ENCODE data around the gene PEAR1. TPM values are rescaled to one million over a fixed set of nuclear protein-coding genes. Genes with fewer than 3 reads are reported as not detected.
A peak's percentile ranks its signal among the peaks of the same experiment; 100 is the strongest.

PEAR1 gene
- total RNA-seq, 2 experiments from 2014 or later: not detected

GRCh38 chr1:156869455-156869854 lies 24.1 kb upstream of the PEAR1 start:
- Mint-ChIP-seq H3K4me1 (peaks cover 27% of the 10 kb centered on the region), H3K4me3 (no peak overlapping the region), H3K9me3 (ENCODE audit: low read depth) (no peaks in the 10 kb centered on the region), H3K27me3 (no peaks in the 10 kb centered on the region), H3K27ac (peak overlapping the region; percentile 31), H3K36me3 (ENCODE audit: low read depth) (no peaks in the 10 kb centered on the region)
- no peak for DNase-seq
- CTCF ChIA-PET: interaction anchor here (0.6 to 1.9 kb wide), 4 partner anchors 16 to 143 kb away, joined by 3 to 8 read pairs (median 4); no protein-coding TSS in a partner anchor
- intact Hi-C loops (cut with DNase I, micrococcal nuclease): no loop called here
- POLR2A ChIA-PET: no interaction called here
- ATAC-seq: no peak

- no peak for ATAC-seq
- POLR2A ChIA-PET: no interaction called here
- intact Hi-C loops (cut with DNase I, micrococcal nuclease): no loop called here
Measured at GRCh38 chr1:156873659-156874058, 19.9 kb upstream of the PEAR1 start.

GRCh38 chr1:156874142-156874541 lies 19.4 kb upstream of the PEAR1 start:
- peaks cover 13% of the 10 kb centered on the region for H3K4me1 Mint-ChIP-seq

More at GRCh38 chr1:156873659-156874058, 19.9 kb upstream of the PEAR1 start:
- peaks cover 4% of the 10 kb centered on the region for H3K27me3 Mint-ChIP-seq
- H3K4me1 Mint-ChIP-seq: peaks cover 13% of the 10 kb centered on the region
- CTCF ChIA-PET: interaction anchor here (0.6 to 1.2 kb wide), 5 partner anchors 13 to 68 kb away, joined by 3 to 5 read pairs (median 3); partner anchors contain the start of gene NTRK1
- no peak overlapping the region for H3K4me3 Mint-ChIP-seq
- no peaks in the 10 kb centered on the region for H3K36me3 Mint-ChIP-seq (ENCODE audit: low read depth)
- no peak overlapping the region for H3K27ac Mint-ChIP-seq
- no peak for DNase-seq
- no peaks in the 10 kb centered on the region for H3K9me3 Mint-ChIP-seq (ENCODE audit: low read depth)

GRCh38 chr1:156874572-156875340 lies 18.8 kb upstream of the PEAR1 start:
- ATAC-seq (no peak), DNase-seq (no peak)
- no peak overlapping the region for H3K27ac Mint-ChIP-seq
- intact Hi-C loops (cut with DNase I, micrococcal nuclease): no loop called here
- H3K9me3 Mint-ChIP-seq (ENCODE audit: low read depth): no peaks in the 10 kb centered on the region
- ChIA-PET POLR2A (no interaction called here), CTCF (interaction anchor here (1.0 to 3.6 kb wide), 2 partner anchors 15 to 185 kb away, joined by 4 to 12 read pairs; no protein-coding TSS in a partner anchor)
- peaks cover 4% of the 10 kb centered on the region for H3K27me3 Mint-ChIP-seq
- H3K4me3 Mint-ChIP-seq: no peak overlapping the region
- H3K4me1 Mint-ChIP-seq: peaks cover 13% of the 10 kb centered on the region
- H3K36me3 Mint-ChIP-seq (ENCODE audit: low read depth): no peaks in the 10 kb centered on the region

More at GRCh38 chr1:156874142-156874541, 19.4 kb upstream of the PEAR1 start:
- CTCF ChIA-PET: interaction anchor here (0.6 kb wide), 1 partner anchor 67 kb away, joined by 3 read pairs; no protein-coding TSS in a partner anchor
- intact Hi-C loops (cut with DNase I, micrococcal nuclease): no loop called here
- DNase-seq (no peak), ATAC-seq (no peak)
- H3K4me3 Mint-ChIP-seq: no peak overlapping the region
- POLR2A ChIA-PET: no interaction called here
- H3K27me3 Mint-ChIP-seq: peaks cover 4% of the 10 kb centered on the region
- H3K36me3 Mint-ChIP-seq (ENCODE audit: low read depth): no peaks in the 10 kb centered on the region
- H3K9me3 Mint-ChIP-seq (ENCODE audit: low read depth): no peaks in the 10 kb centered on the region
- H3K27ac Mint-ChIP-seq: no peak overlapping the region

GRCh38 chr1:156875341-156875615 lies 18.2 kb upstream of the PEAR1 start:
- POLR2A ChIA-PET: no interaction called here
- H3K4me1 Mint-ChIP-seq: peaks cover 9% of the 10 kb centered on the region
- DNase-seq (no peak), ATAC-seq (no peak)
- CTCF ChIA-PET: interaction anchor here (1.0 to 3.6 kb wide), 2 partner anchors 15 to 186 kb away, joined by 4 to 12 read pairs; no protein-coding TSS in a partner anchor
- H3K27ac Mint-ChIP-seq: no peak overlapping the region
- H3K9me3 Mint-ChIP-seq (ENCODE audit: low read depth): no peaks in the 10 kb centered on the region
- no peak overlapping the region for H3K4me3 Mint-ChIP-seq
- no peaks in the 10 kb centered on the region for H3K36me3 Mint-ChIP-seq (ENCODE audit: low read depth)
- H3K27me3 Mint-ChIP-seq: peaks cover 4% of the 10 kb centered on the region
- intact Hi-C loops (cut with DNase I, micrococcal nuclease): no loop called here

GRCh38 chr1:156876281-156876680 lies 17.2 kb upstream of the PEAR1 start:
- H3K9me3 Mint-ChIP-seq (ENCODE audit: low read depth): no peaks in the 10 kb centered on the region
- ChIA-PET POLR2A (no interaction called here), CTCF (interaction anchor here (1.1 to 3.6 kb wide), 2 partner anchors 9 to 14 kb away, joined by 4 to 12 read pairs; no protein-coding TSS in a partner anchor)
- H3K27ac Mint-ChIP-seq: no peak overlapping the region
- H3K4me1 Mint-ChIP-seq: no peaks in the 10 kb centered on the region
- H3K4me3 Mint-ChIP-seq: no peak overlapping the region
- H3K27me3 Mint-ChIP-seq: peaks cover 6% of the 10 kb centered on the region
- intact Hi-C loops (cut with DNase I, micrococcal nuclease): no loop called here
- no peaks in the 10 kb centered on the region for H3K36me3 Mint-ChIP-seq (ENCODE audit: low read depth)
- DNase-seq (no peak), ATAC-seq (no peak)

GRCh38 chr1:156877433-156878170 lies 15.9 kb upstream of the PEAR1 start:
- intact Hi-C loops (cut with DNase I, micrococcal nuclease): no loop called here
- ATAC-seq (no peak), DNase-seq (no peak)
- Mint-ChIP-seq H3K27ac (no peak overlapping the region), H3K9me3 (ENCODE audit: low read depth) (no peaks in the 10 kb centered on the region), H3K4me3 (no peak overlapping the region), H3K27me3 (peaks cover 8% of the 10 kb centered on the region), H3K4me1 (no peaks in the 10 kb centered on the region), H3K36me3 (ENCODE audit: low read depth) (no peaks in the 10 kb centered on the region)
- CTCF ChIA-PET: interaction anchor here (1.5 to 3.6 kb wide), 2 partner anchors 10 to 12 kb away, joined by 3 to 12 read pairs; no protein-coding TSS in a partner anchor
- POLR2A ChIA-PET: no interaction called here

- ATAC-seq: no peak
- DNase-seq: no peak
- Mint-ChIP-seq H3K4me1 (no peaks in the 10 kb centered on the region), H3K36me3 (ENCODE audit: low read depth) (no peaks in the 10 kb centered on the region), H3K9me3 (ENCODE audit: low read depth) (no peaks in the 10 kb centered on the region), H3K27ac (no peak overlapping the region), H3K4me3 (no peak overlapping the region), H3K27me3 (peaks cover 8% of the 10 kb centered on the region)
- intact Hi-C loops (cut with DNase I, micrococcal nuclease): no loop called here
- ChIA-PET CTCF (interaction anchor here (0.7 kb wide), 1 partner anchor 21 kb away, joined by 3 read pairs; the partner anchor contains the start of gene INSRR), POLR2A (interaction anchor here (0.7 kb wide), 1 partner anchor 9 kb away, joined by 5 read pairs; no protein-coding TSS in a partner anchor)
Measured at GRCh38 chr1:156879876-156880275, 13.6 kb upstream of the PEAR1 start.

- H3K4me3 Mint-ChIP-seq: no peak overlapping the region
Measured at GRCh38 chr1:156880473-156880872, 13.0 kb upstream of the PEAR1 start.

GRCh38 chr1:156881101-156881500 lies 12.4 kb upstream of the PEAR1 start:
- intact Hi-C loops (cut with DNase I, micrococcal nuclease): no loop called here
- DNase-seq (no peak), ATAC-seq (no peak)
- no peak overlapping the region for H3K4me3 Mint-ChIP-seq
- no peaks in the 10 kb centered on the region for H3K36me3 Mint-ChIP-seq (ENCODE audit: low read depth)
- ChIA-PET CTCF (interaction anchor here (0.9 to 1.4 kb wide), 4 partner anchors 8 to 20 kb away, joined by 3 to 6 read pairs (median 3); partner anchors contain the start of gene NTRK1), POLR2A (no interaction called here)
- H3K9me3 Mint-ChIP-seq (ENCODE audit: low read depth): no peaks in the 10 kb centered on the region
- no peaks in the 10 kb centered on the region for H3K4me1 Mint-ChIP-seq
- no peak overlapping the region for H3K27ac Mint-ChIP-seq
- H3K27me3 Mint-ChIP-seq: peaks cover 8% of the 10 kb centered on the region

More at GRCh38 chr1:156880473-156880872, 13.0 kb upstream of the PEAR1 start:
- Mint-ChIP-seq H3K36me3 (ENCODE audit: low read depth) (no peaks in the 10 kb centered on the region), H3K4me1 (no peaks in the 10 kb centered on the region), H3K9me3 (ENCODE audit: low read depth) (no peaks in the 10 kb centered on the region), H3K27ac (no peak overlapping the region), H3K27me3 (peaks cover 8% of the 10 kb centered on the region)
- CTCF ChIA-PET: interaction anchor here (1.2 to 1.4 kb wide), 2 partner anchors 10 to 19 kb away, joined by 3 to 6 read pairs; partner anchors contain the start of gene NTRK1
- POLR2A ChIA-PET: no interaction called here
- ATAC-seq: no peak
- intact Hi-C loops (cut with DNase I, micrococcal nuclease): no loop called here
- DNase-seq: no peak

- ATAC-seq: no peak
- Mint-ChIP-seq H3K27me3 (peaks cover 12% of the 10 kb centered on the region), H3K36me3 (ENCODE audit: low read depth) (no peaks in the 10 kb centered on the region), H3K4me3 (no peak overlapping the region), H3K9me3 (ENCODE audit: low read depth) (no peaks in the 10 kb centered on the region), H3K4me1 (no peaks in the 10 kb centered on the region), H3K27ac (no peak overlapping the region)
- intact Hi-C loops (cut with DNase I, micrococcal nuclease): no loop called here
- no peak for DNase-seq
- POLR2A ChIA-PET: no interaction called here
- CTCF ChIA-PET: interaction anchor here (0.9 to 1.4 kb wide), 4 partner anchors 8 to 21 kb away, joined by 3 to 6 read pairs (median 3); partner anchors contain the start of gene NTRK1
Measured at GRCh38 chr1:156881663-156882062, 11.9 kb upstream of the PEAR1 start.
